Thyroid gland (tissue), 4 donors: ENCODE measurements around the gene CES5A.

ENCODE experiments used
- CTCF ChIP-seq, 6 experiments: fragments of 200-600 bp in 3 of 6; fragments of 450-650 bp in 3 of 6; sonication (generic) in 3 of 6; IDR thresholded peaks; one replicate each; pipeline ENCODE4 v1.5.1; 2016 to 2019; ENCODE audit warnings: antibody characterized with exemption in 6 of 6, mild to moderate bottlenecking in 2 of 6, inconsistent platforms in 1 of 6, moderate library complexity in 1 of 6
- POLR2A ChIP-seq, 2 donors: fragments of 450-650 bp; IDR thresholded peaks; one replicate each; pipeline ENCODE4 v1.6.1; 2017; ENCODE audit warnings: antibody characterized with exemption in 2 of 2, mild to moderate bottlenecking in 2 of 2, moderate library complexity in 1 of 2

GRCh38 chr16:55876854-55877253 is 1.7 kb upstream of the CES5A start:
- TF ChIP-seq CTCF (IDR thresholded peaks at IDR 0.05) (no peak), POLR2A (IDR thresholded peaks at IDR 0.05) (no peak)
